Astrocyte (in vitro differentiated cells and primary cell): Measurements from ENCODE around the gene CCDC80. TPM values are rescaled to one million over a fixed set of nuclear protein-coding genes. Genes with fewer than 3 reads are reported as not detected.

Experiments used
- DNase-seq: peaks from one replicate; pipeline ENCODE4 v3.0.0-alpha.2; 2010; ENCODE audit warnings: low read depth
- FAIRE-seq: peaks from 2 replicates; lab custom pipeline; 2011; peaks lifted over from hg19 to GRCh38; lab: Jason Lieb, UNC
- H2AFZ ChIP-seq: 2 replicates; pipeline ENCODE4 v1.6.0; 2012; ENCODE audit warnings: low read depth, low read length, inconsistent platforms
- H3K27ac ChIP-seq: 2 replicates; pipeline ENCODE4 v1.5.1; 2011; ENCODE audit warnings: low read depth, low read length, inconsistent platforms
- H3K27me3 ChIP-seq: 2 replicates; pipeline ENCODE4 v1.6.0; 2011; ENCODE audit warnings: low read length, inconsistent platforms; ENCODE audit not compliant: insufficient read depth
- H3K36me3 ChIP-seq: 2 replicates; pipeline ENCODE4 v1.5.1; 2011; ENCODE audit warnings: low read length, inconsistent platforms; ENCODE audit not compliant: insufficient read depth
- H3K4me1 ChIP-seq: 2 replicates; pipeline ENCODE4 v1.5.1; 2011; ENCODE audit warnings: low read length, inconsistent platforms; ENCODE audit not compliant: insufficient read depth
- H3K4me2 ChIP-seq: 2 replicates; pipeline ENCODE4 v1.6.0; 2012; ENCODE audit warnings: low read length, inconsistent platforms
- H3K4me3 ChIP-seq: 2 replicates; pipeline ENCODE4 v1.5.1; 2011; ENCODE audit warnings: low read depth, mild to moderate bottlenecking, low read length, inconsistent platforms; ENCODE audit not compliant: insufficient read depth
- H3K79me2 ChIP-seq: 2 replicates; pipeline ENCODE4 v1.6.0; 2012; ENCODE audit warnings: mild to moderate bottlenecking, low read length, inconsistent platforms; ENCODE audit not compliant: insufficient read depth
- H3K9ac ChIP-seq: 2 replicates; pipeline ENCODE4 v1.6.0; 2012; ENCODE audit warnings: mild to moderate bottlenecking, low read length, inconsistent platforms
- H3K9me3 ChIP-seq: 2 replicates; pipeline ENCODE4 v1.5.1; 2012; ENCODE audit warnings: low read depth, mild to moderate bottlenecking, low read length, inconsistent platforms; ENCODE audit not compliant: insufficient read depth
- H4K20me1 ChIP-seq: 2 replicates; pipeline ENCODE4 v1.6.0; 2012; ENCODE audit warnings: low read length, inconsistent platforms; ENCODE audit not compliant: insufficient read depth
- H3K27ac Mint-ChIP-seq: one replicate; pipeline ENCODE4 v1.8.0; 2021; ENCODE audit warnings: mild to moderate bottlenecking, mixed read lengths; ENCODE audit not compliant: unreplicated experiment
- H3K27me3 Mint-ChIP-seq: one replicate; pipeline ENCODE4 v1.8.0; 2021; ENCODE audit warnings: low read depth, mixed read lengths; ENCODE audit not compliant: unreplicated experiment
- H3K36me3 Mint-ChIP-seq: one replicate; pipeline ENCODE4 v1.8.0; 2021; ENCODE audit warnings: low read depth, mixed read lengths; ENCODE audit not compliant: unreplicated experiment
- H3K4me1 Mint-ChIP-seq: one replicate; pipeline ENCODE4 v1.8.0; 2021; ENCODE audit warnings: low read depth, mixed read lengths; ENCODE audit not compliant: unreplicated experiment
- H3K4me3 Mint-ChIP-seq: one replicate; pipeline ENCODE4 v1.8.0; 2021; ENCODE audit warnings: mild to moderate bottlenecking, moderate library complexity, mixed read lengths; ENCODE audit not compliant: unreplicated experiment
- H3K9me3 Mint-ChIP-seq: one replicate; pipeline ENCODE4 v1.8.0; 2021; ENCODE audit warnings: mild to moderate bottlenecking, mixed read lengths; ENCODE audit not compliant: unreplicated experiment
- EZH2 ChIP-seq: IDR thresholded peaks from 2 replicates; pipeline ENCODE4 v1.6.1; 2012; ENCODE audit warnings: mild to moderate bottlenecking, low read length, inconsistent platforms; ENCODE audit not compliant: insufficient read depth
- total RNA-seq: library from RNA; stranded (reverse); gene quantifications from 2 replicates; pipeline ENCODE4 v1.2.1, GENCODE V29; 2021
- TF ChIP-seq, protein P1 (sequence below): IDR thresholded peaks from 2 replicates; pipeline ENCODE4 v1.5.1; 2011; ENCODE audit warnings: low read depth, mild to moderate bottlenecking, inconsistent platforms, low read length, moderate library complexity; ENCODE audit not compliant: insufficient read depth

Gene CCDC80
- total RNA-seq, 1 donor from 2014 or later = 272 TPM

DNA sequence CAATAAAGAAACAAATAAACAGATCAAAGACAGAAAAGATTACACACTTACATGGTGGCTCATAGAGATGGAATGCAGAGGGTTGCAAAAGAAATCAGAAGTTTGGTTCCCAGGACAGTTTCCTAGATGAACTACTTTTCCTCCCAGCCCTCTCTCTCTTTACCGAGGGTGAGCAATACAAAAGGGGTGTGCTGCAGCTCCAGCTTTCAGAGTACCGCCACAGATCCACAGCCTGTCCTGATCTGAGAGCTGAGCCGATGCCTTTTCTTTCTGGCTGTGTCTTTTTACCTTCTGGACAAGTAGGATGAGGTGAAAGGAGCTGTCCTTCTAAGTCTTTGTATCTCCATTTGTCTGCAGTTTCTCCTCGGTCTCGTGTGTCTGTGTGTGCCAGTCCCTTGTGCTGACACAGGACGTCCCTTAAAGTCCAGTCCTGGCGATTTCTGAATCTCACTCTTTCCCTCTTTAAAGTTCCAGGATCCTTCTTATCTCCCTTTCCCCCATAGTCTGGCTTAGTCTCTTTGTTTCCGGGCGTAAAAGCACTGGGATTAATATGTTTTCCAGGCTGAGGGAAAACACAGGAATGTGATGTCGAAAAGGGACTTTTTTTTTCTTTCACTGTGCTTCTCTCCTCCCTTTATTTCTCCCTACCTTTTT is 540 bp downstream of the CCDC80 start:
- DNase-seq (peak; percentile 85), FAIRE-seq (peak; percentile 88)
- peaks cover 51% of the 10 kb centered on the region for H3K79me2 ChIP-seq
- H3K36me3 ChIP-seq = no peaks in the 10 kb centered on the region
- Mint-ChIP-seq H3K36me3 (peaks cover 6% of the 10 kb centered on the region), H3K4me3 (no peak overlapping the region), H3K4me1 (peaks cover 35% of the 10 kb centered on the region), H3K27ac (no peak overlapping the region), H3K9me3 (no peaks in the 10 kb centered on the region), H3K27me3 (no peaks in the 10 kb centered on the region)
- no peak overlapping the region for H2AFZ ChIP-seq
- H4K20me1 ChIP-seq = peaks cover 3% of the 10 kb centered on the region
- peak overlapping the region; percentile 82 for H3K4me3 ChIP-seq
- H3K27me3 ChIP-seq = no peaks in the 10 kb centered on the region
- peaks cover 55% of the 10 kb centered on the region for H3K4me1 ChIP-seq
- no peak for TF ChIP-seq EZH2
- TF ChIP-seq, protein P1, sequence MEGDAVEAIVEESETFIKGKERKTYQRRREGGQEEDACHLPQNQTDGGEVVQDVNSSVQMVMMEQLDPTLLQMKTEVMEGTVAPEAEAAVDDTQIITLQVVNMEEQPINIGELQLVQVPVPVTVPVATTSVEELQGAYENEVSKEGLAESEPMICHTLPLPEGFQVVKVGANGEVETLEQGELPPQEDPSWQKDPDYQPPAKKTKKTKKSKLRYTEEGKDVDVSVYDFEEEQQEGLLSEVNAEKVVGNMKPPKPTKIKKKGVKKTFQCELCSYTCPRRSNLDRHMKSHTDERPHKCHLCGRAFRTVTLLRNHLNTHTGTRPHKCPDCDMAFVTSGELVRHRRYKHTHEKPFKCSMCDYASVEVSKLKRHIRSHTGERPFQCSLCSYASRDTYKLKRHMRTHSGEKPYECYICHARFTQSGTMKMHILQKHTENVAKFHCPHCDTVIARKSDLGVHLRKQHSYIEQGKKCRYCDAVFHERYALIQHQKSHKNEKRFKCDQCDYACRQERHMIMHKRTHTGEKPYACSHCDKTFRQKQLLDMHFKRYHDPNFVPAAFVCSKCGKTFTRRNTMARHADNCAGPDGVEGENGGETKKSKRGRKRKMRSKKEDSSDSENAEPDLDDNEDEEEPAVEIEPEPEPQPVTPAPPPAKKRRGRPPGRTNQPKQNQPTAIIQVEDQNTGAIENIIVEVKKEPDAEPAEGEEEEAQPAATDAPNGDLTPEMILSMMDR = no peak
- H3K27ac ChIP-seq = peak overlapping the region; percentile 95
- H3K9ac ChIP-seq = peak overlapping the region; percentile 96
- peak overlapping the region; percentile 88 for H3K4me2 ChIP-seq
- no peaks in the 10 kb centered on the region for H3K9me3 ChIP-seq

DNA sequence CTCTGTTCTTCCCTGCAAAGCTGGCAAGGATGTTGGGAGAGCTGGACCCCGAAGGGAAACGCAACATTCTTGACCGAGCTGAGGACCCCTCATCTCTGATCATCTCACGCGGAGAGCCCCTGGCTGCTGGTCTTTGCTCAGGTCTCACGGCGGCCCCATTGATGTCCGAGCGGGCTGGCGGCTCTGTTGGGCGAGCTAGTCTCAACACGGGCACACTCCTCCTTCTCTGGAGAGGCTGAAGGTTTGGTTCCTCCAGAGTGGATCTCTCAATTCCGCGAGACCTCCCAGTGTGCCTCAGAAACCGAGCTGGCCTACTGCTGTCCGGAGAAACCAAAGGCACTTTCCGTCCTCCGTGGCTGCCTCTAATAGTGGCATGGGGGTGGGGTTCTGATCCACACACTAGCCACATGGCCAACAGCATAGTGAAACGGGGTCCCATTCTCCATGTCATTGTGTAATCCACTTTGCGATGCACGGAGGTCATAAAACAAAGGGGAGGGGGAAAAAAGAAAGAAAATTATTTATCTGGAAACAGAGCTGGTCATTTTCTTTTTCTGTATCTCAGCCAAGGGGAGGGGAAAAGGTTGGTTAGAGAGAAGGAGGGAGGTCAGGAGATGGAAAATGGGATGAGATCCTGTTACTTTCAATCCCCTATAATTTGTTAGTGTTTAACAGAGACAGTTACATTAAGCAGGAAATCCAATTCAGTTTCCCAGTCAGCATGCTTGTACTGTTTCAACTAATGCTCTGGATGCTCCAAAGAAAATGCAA is 1.3 kb downstream of the CCDC80 start:
- peaks cover 63% of the 10 kb centered on the region for H3K4me1 ChIP-seq
- Mint-ChIP-seq H3K27me3 (no peaks in the 10 kb centered on the region), H3K4me1 (peaks cover 40% of the 10 kb centered on the region), H3K36me3 (peaks cover 6% of the 10 kb centered on the region), H3K27ac (peak overlapping the region; percentile 44), H3K9me3 (no peaks in the 10 kb centered on the region), H3K4me3 (no peak overlapping the region)
- no peaks in the 10 kb centered on the region for H3K9me3 ChIP-seq
- FAIRE-seq = no peak
- peak overlapping the region; percentile 95 for H3K27ac ChIP-seq
- H3K4me3 ChIP-seq = peak overlapping the region; percentile 82
- peak overlapping the region; percentile 96 for H3K9ac ChIP-seq
- no peaks in the 10 kb centered on the region for H3K27me3 ChIP-seq
- DNase-seq = no peak
- peaks cover 58% of the 10 kb centered on the region for H3K79me2 ChIP-seq
- peaks cover 10% of the 10 kb centered on the region for H4K20me1 ChIP-seq
- peak overlapping the region; percentile 88 for H3K4me2 ChIP-seq
- TF ChIP-seq, protein P1 = no peak
- TF ChIP-seq EZH2 = no peak
- H3K36me3 ChIP-seq = no peaks in the 10 kb centered on the region
- no peak overlapping the region for H2AFZ ChIP-seq
